Ishikawa (cell line): Measurements from ENCODE around the gene WNT4.

ENCODE experiments used
- CEBPB ChIP-seq: IDR thresholded peaks from 2 replicates; pipeline ENCODE4 v1.6.1; 2012
- CREB1 ChIP-seq: IDR thresholded peaks from 2 replicates; pipeline ENCODE4 v1.6.1; 2012; ENCODE audit warnings: low read depth
- EGR1 ChIP-seq: IDR thresholded peaks from 2 replicates; pipeline ENCODE4 v1.6.1; 2012
- EP300 ChIP-seq: IDR thresholded peaks from 2 replicates; pipeline ENCODE4 v1.6.1; 2012; ENCODE audit warnings: borderline replicate concordance
- FOXM1 ChIP-seq: IDR thresholded peaks from 2 replicates; pipeline ENCODE4 v1.6.1; 2012; ENCODE audit warnings: low read depth, borderline replicate concordance
- NFIC ChIP-seq: IDR thresholded peaks from 2 replicates; pipeline ENCODE4 v1.6.1; 2012
- RAD21 ChIP-seq: IDR thresholded peaks from 2 replicates; pipeline ENCODE4 v1.6.1; 2012; ENCODE audit warnings: low read depth
- REST ChIP-seq: IDR thresholded peaks from 2 replicates; pipeline ENCODE4 v1.6.1; 2012; ENCODE audit warnings: low read depth, mild to moderate bottlenecking
- TAF1 ChIP-seq: IDR thresholded peaks from 2 replicates; pipeline ENCODE4 v1.6.1; 2012; ENCODE audit warnings: low read depth, mild to moderate bottlenecking
- TCF12 ChIP-seq: IDR thresholded peaks from 2 replicates; pipeline ENCODE4 v1.6.1; 2012; ENCODE audit warnings: low read depth
- TEAD4 ChIP-seq: IDR thresholded peaks from 2 replicates; pipeline ENCODE4 v1.6.1; 2012
- USF1 ChIP-seq: IDR thresholded peaks from 2 replicates; pipeline ENCODE4 v1.6.1; 2012
- YY1 ChIP-seq: IDR thresholded peaks from 2 replicates; pipeline ENCODE4 v1.6.1; 2012; ENCODE audit warnings: low read depth
- ZBTB7A ChIP-seq: IDR thresholded peaks from 2 replicates; pipeline ENCODE4 v1.6.1; 2012; ENCODE audit warnings: low read depth
- TF ChIP-seq, protein P1 (sequence below): IDR thresholded peaks from 2 replicates; pipeline ENCODE4 v1.6.1; 2012

Gene WNT4

GRCh38 chr1:22166439-22166838 is 23.5 kb upstream of the WNT4 start:
- TF ChIP-seq TAF1 (no peak), TCF12 (no peak), TEAD4 (no peak), ZBTB7A (no peak), REST (no peak), NFIC (no peak), EP300 (no peak), EGR1 (no peak), RAD21 (no peak), FOXM1 (no peak), CEBPB (no peak), USF1 (no peak), CREB1 (no peak), YY1 (no peak)
- TF ChIP-seq, protein P1, sequence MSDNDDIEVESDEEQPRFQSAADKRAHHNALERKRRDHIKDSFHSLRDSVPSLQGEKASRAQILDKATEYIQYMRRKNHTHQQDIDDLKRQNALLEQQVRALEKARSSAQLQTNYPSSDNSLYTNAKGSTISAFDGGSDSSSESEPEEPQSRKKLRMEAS = no peak

GRCh38 chr1:22164841-22165808 is 22.2 kb upstream of the WNT4 start:
- TF ChIP-seq CEBPB (no peak), EP300 (no peak), REST (no peak), ZBTB7A (no peak), TAF1 (no peak), TEAD4 (no peak), RAD21 (no peak), USF1 (no peak)
- TF ChIP-seq, protein P1 = no peak

- TF ChIP-seq EP300 (no peak), REST (no peak), NFIC (no peak), TEAD4 (no peak), USF1 (no peak), RAD21 (no peak), EGR1 (no peak), TAF1 (no peak), CEBPB (no peak), CREB1 (no peak)
- TF ChIP-seq, protein P1 = no peak
These were observed 20.7 kb upstream of the WNT4 start for GRCh38 chr1:22163564-22163963.
